GM12874 (cell line): Measurements from ENCODE around the gene AADACL4.

Experiments used
- TF ChIP-seq, protein P1 (sequence below): IDR thresholded peaks from 2 replicates; pipeline ENCODE4 v1.5.1; 2011; ENCODE audit warnings: low read depth, mild to moderate bottlenecking, control low read depth, low read length, moderate library complexity; ENCODE audit not compliant: insufficient read depth

The AADACL4 gene

DNA sequence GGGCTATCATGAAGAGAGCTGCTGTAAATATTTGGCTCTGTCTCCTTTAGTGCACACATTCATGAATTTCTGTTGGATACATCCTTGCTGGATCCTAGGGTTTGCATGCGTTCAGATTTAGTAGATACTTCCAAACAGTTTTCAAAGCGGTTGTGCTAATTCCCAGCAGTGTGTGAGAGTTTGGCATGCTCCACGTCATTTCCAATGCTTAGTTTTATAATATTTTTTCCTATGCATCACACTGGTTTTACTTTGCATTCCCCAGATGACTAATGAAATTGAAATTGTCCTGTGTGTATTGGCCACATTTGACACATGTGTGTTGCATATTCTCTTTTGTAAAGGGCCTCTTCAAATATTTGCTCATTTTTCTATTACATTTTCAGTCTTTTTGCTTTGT, 53.5 kb downstream of the AADACL4 start:
- TF ChIP-seq, protein P1, sequence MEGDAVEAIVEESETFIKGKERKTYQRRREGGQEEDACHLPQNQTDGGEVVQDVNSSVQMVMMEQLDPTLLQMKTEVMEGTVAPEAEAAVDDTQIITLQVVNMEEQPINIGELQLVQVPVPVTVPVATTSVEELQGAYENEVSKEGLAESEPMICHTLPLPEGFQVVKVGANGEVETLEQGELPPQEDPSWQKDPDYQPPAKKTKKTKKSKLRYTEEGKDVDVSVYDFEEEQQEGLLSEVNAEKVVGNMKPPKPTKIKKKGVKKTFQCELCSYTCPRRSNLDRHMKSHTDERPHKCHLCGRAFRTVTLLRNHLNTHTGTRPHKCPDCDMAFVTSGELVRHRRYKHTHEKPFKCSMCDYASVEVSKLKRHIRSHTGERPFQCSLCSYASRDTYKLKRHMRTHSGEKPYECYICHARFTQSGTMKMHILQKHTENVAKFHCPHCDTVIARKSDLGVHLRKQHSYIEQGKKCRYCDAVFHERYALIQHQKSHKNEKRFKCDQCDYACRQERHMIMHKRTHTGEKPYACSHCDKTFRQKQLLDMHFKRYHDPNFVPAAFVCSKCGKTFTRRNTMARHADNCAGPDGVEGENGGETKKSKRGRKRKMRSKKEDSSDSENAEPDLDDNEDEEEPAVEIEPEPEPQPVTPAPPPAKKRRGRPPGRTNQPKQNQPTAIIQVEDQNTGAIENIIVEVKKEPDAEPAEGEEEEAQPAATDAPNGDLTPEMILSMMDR: no peak

DNA sequence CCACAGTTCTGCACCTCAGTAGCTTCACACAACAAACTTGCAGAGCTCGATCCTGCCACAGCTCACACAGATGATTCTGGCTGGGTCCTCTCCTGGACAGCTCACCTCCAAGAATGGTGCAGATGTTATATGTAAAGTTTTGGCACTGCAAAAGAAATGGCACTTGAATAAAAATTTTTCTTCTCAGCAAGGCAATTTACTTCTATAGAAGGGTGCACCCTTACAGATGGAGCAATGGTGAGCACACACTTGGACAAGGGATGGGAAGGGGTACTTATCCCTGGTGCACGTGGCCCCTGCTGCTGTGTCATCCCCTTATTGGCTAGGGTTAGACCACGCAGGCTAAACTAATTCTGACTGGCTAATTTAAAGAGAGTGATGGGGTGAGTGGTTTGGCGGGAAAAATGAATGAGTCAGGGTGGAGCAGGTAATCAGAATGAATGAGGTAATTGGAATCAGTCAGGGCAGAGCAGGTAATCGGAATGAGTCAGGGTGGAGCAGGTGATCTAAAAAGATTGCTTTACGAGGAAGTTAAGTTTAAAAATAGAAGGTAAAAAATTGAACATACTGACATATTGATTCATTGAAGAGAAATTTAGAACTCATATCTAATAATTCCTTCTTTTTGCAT, 60.1 kb downstream of the AADACL4 start:
- TF ChIP-seq, protein P1: no peak

DNA sequence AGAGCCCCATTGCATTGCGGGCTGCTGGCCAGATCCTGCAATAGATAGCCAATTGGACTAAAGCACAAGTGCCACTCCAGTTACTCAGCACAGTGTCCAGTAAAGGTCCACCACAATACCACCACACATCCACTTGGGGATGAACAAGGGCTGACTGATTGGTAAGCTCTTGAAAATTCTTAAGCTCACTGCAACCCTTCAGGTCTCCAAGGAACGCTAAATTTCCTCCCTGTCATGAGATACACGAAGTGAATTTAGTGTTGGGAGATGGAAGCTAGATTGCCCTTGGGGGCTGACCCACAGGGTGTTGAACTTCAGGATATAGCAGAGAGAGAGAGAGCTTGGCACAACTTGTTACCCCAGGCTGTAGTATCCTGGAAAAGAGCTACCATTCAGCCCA, 62.2 kb downstream of the AADACL4 start:
- TF ChIP-seq, protein P1: no peak

DNA sequence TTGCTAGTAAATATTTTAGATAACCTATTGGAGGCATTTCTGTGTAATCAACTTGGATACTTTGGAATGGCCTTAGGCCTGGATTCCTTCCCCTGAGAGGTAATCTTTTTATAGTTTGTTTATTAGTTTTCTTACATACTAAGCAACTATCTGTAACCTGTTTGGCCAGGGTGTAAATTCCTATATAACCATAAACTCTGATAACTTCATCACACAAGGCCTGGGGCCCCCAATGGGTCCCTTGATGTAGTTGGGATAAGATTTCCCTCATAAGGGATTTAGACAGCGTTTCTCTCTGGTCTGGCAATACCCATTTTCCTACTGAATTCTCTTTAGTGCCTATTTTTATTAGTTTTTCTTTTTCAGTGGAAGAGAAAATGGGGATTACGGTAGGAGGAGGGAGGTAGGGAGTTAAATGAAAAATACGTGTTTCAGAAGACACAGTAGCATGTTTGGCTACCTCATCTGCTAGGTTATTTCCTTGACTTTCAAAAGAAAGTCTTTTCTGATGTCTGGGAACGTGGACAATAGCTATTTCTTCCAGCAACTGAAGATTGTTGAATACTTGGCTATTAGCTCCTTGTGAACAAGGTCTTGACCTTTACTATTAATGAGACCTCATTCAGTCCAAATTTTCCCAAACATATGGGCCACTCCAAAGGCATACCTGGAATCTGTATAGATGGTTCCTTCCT, 64.7 kb downstream of the AADACL4 start:
- TF ChIP-seq, protein P1: no peak

DNA sequence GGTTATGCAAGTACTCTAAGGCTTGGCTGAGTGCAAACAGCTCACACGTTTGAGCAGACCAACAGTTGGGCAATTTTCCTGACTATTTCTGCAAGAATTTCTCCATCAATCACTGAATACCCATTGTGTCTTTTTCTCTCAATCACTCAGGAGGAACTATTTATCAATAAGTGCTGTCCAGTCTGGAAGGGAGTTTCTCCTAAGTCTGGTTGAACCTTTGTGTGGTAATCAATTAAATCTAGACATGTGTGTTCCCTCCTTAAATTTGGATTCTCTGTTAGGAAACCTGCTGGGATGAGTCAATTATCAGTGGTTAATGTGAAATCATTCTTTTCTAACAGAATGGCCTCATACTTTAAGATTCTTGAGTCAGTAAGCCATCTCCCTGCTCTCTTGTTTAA, 65.2 kb downstream of the AADACL4 start:
- TF ChIP-seq, protein P1: no peak

DNA sequence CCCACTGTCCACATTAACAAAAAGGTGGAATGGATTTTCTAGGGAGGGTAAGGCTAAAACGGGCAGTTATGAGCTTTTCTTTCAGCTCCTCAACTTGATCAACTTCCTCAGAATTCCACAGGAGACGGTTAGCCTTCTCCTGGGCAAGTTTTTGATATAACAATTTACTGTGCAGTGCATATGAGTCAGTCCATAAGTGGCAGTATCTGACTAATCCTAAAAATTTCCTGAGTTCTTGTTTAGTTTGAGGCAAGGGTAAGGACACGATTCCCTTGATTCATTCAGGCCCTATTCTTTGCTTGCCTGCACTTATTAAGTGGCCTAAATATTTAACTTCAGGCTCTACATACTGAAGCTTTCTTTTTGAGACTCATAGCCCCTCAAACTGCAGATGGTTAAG, 65.8 kb downstream of the AADACL4 start:
- TF ChIP-seq, protein P1: no peak

DNA sequence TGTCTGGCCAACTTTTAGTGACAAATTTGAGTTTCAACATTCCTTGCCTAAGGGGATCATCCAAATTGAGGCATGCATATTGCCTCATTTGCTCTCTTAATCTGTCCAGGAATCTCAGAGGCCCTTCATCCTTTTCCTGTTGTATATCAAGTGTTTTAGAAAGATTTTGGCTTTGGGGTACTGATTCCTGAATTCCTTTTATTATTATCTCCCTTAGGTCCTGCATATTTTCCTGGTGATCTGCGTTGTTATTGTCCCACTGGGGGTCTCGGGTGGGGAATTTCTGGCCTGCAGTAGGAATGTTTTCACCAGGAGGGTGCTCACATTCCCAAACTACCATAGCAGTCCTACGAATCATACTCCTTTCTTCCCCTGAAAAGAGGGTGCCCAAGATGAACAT, 67.7 kb downstream of the AADACL4 start:
- TF ChIP-seq, protein P1: no peak
